GM12878 (cell line): Measurements from ENCODE around the gene CCDC68. TPM values are rescaled to one million over a fixed set of nuclear protein-coding genes. Genes with fewer than 3 reads are reported as not detected.

Source experiments
- ATAC-seq: fragments of 200-7000 bp; cut with Tn5 transposase; 3 replicates; pipeline ENCODE4 v1.9.1; 2020; ENCODE audit warnings: mild to moderate bottlenecking, moderate library complexity
- BruUV-seq: library from RNA; stranded (reverse); fragments of 400-500 nt; replicated peaks from 2 replicates; lab custom pipeline; 2021; lab: Mats Ljungman, UMichigan
- CTCF ChIA-PET: fragments of 300-600 bp; sonication (Branson Sonifier 250); formaldehyde crosslinking; extraction: SDS; loops from one replicate; lab custom pipeline; 2021; ENCODE audit warnings: inconsistent platforms; lab: Yijun Ruan, JAX
- POLR2A ChIA-PET: fragments of 350-600 bp; formaldehyde crosslinking; extraction: SDS; loops from one replicate; lab custom pipeline; 2021; ENCODE audit warnings: inconsistent platforms; lab: Charles Lee
- RAD21 ChIA-PET: fragments of 300-600 bp; sonication (Branson Sonifier 250); formaldehyde crosslinking; loops from one replicate; lab custom pipeline; 2023; ENCODE audit warnings: antibody characterized with exemption; ENCODE audit not compliant: unreplicated experiment; lab: Charles Lee
- SMC1A ChIA-PET: fragments of 300-600 bp; sonication (Branson Sonifier 250); formaldehyde crosslinking; loops from one replicate; lab custom pipeline; 2023; ENCODE audit not compliant: unreplicated experiment, uncharacterized antibody; lab: Charles Lee
- DNase-seq: peaks from one replicate; pipeline ENCODE4 v3.0.0-alpha.2; 2011; ENCODE audit warnings: low read depth, low spot score
- FAIRE-seq: peaks from 3 replicates; lab custom pipeline; 2011; peaks lifted over from hg19 to GRCh38; lab: Jason Lieb, UNC
- H2AFZ ChIP-seq: 2 replicates; pipeline ENCODE4 v1.6.0; 2011; ENCODE audit warnings: low read depth, low read length, control low read depth; ENCODE audit not compliant: control insufficient read depth
- H3K27ac ChIP-seq: 2 replicates; pipeline ENCODE4 v1.5.1; 2011; ENCODE audit warnings: control low read depth; ENCODE audit not compliant: control insufficient read depth, insufficient read depth
- H3K27me3 ChIP-seq, 2 experiments: replicated peaks in 1 of 2; 2 replicates each; pipeline versions ENCODE4 v1.6.0 to v1.6.1; 2011; ENCODE audit warnings: low read length in 1 of 2; ENCODE audit not compliant: control insufficient read depth in 2 of 2, insufficient read depth in 2 of 2
- H3K36me3 ChIP-seq, 2 experiments: 2 replicates each; pipeline ENCODE4 v1.5.1; 2011; ENCODE audit warnings: low read length in 1 of 2; ENCODE audit not compliant: control insufficient read depth in 2 of 2, insufficient read depth in 2 of 2
- H3K4me1 ChIP-seq: 2 replicates; pipeline ENCODE4 v1.6.1; 2011; ENCODE audit warnings: mild to moderate bottlenecking, low read length, moderate library complexity, mixed read lengths; ENCODE audit not compliant: control insufficient read depth, insufficient read depth
- H3K4me2 ChIP-seq: 2 replicates; pipeline ENCODE4 v1.6.0; 2011; ENCODE audit warnings: control low read depth; ENCODE audit not compliant: control insufficient read depth, insufficient read depth
- H3K4me3 ChIP-seq: fragments of 200-600 bp; sonication (generic); 2 replicates; pipeline ENCODE4 v1.5.1; 2016
- H3K79me2 ChIP-seq: 2 replicates; pipeline ENCODE4 v1.6.0; 2011; ENCODE audit warnings: low read length; ENCODE audit not compliant: control insufficient read depth, insufficient read depth
- H3K9ac ChIP-seq: 2 replicates; pipeline ENCODE4 v1.8.0; 2011; ENCODE audit warnings: low read length, control low read depth, mixed read lengths; ENCODE audit not compliant: control insufficient read depth, insufficient read depth
- H3K9me3 ChIP-seq: replicated peaks from 3 replicates; pipeline ENCODE4 v1.5.1; 2011; ENCODE audit warnings: mild to moderate bottlenecking, low read length; ENCODE audit not compliant: control insufficient read depth, insufficient read depth
- H4K20me1 ChIP-seq: 2 replicates; pipeline ENCODE4 v1.6.0; 2011; ENCODE audit not compliant: control insufficient read depth, insufficient read depth
- ASH2L ChIP-seq: fragments of 300-600, 200-600 bp; sonication (generic); IDR thresholded peaks from 2 replicates; pipeline ENCODE4 v1.6.1; 2017; ENCODE audit warnings: low read depth, mild to moderate bottlenecking, borderline replicate concordance
- CHD4 ChIP-seq: fragments of 200-600 bp; sonication (generic); IDR thresholded peaks from 2 replicates; pipeline ENCODE4 v1.6.1; 2016; ENCODE audit warnings: mild to moderate bottlenecking
- CREB1 ChIP-seq: IDR thresholded peaks from 2 replicates; pipeline ENCODE4 v1.6.1; 2012; ENCODE audit warnings: low read depth, mild to moderate bottlenecking, inconsistent platforms
- CREM ChIP-seq: IDR thresholded peaks from 2 replicates; pipeline ENCODE4 v1.6.1; 2014; ENCODE audit warnings: antibody characterized with exemption, low read depth
- EGR1 ChIP-seq, 2 experiments: IDR thresholded peaks; 1 replicate in 1 of 2; 2 replicates in 1 of 2; pipeline ENCODE4 v1.6.1; 2011 to 2012; ENCODE audit warnings: low read depth in 2 of 2, low read length in 2 of 2, borderline replicate concordance in 1 of 2, mild to moderate bottlenecking in 1 of 2, moderate library complexity in 1 of 2
- EZH2 ChIP-seq: IDR thresholded peaks from 2 replicates; pipeline ENCODE4 v1.6.1; 2012; ENCODE audit warnings: low read depth, mild to moderate bottlenecking, control low read depth, inconsistent platforms, low read length, borderline replicate concordance; ENCODE audit not compliant: control insufficient read depth
- MLLT1 ChIP-seq: fragments of 450-650 bp; IDR thresholded peaks from 2 replicates; pipeline ENCODE4 v1.6.1; 2016; ENCODE audit warnings: mild to moderate bottlenecking
- NRF1 ChIP-seq: conservative IDR thresholded peaks from 2 replicates; pipeline ENCODE4 v1.6.1; 2011; ENCODE audit warnings: mild to moderate bottlenecking, low read depth, low read length, improper control_type of control experiment
- SMAD1 ChIP-seq: fragments of 450-650 bp; IDR thresholded peaks from 2 replicates; pipeline ENCODE4 v1.6.1; 2018; ENCODE audit warnings: mild to moderate bottlenecking, low read depth; ENCODE audit not compliant: partially characterized antibody
- SREBF1 ChIP-seq: IDR thresholded peaks from 2 replicates; pipeline ENCODE4 v1.6.1; 2012; ENCODE audit warnings: mild to moderate bottlenecking, low read length
- STAT3 ChIP-seq: IDR thresholded peaks from 2 replicates; pipeline ENCODE4 v1.6.1; 2011; ENCODE audit warnings: low read depth, low read length, improper control_type of control experiment
- ZBTB11 ChIP-seq: fragments of 450-650 bp; formaldehyde crosslinking; IDR thresholded peaks from 2 replicates; pipeline ENCODE4 v1.5.0; 2022; ENCODE audit warnings: mild to moderate bottlenecking, missing genetic modification characterization
- ZNF384 ChIP-seq: IDR thresholded peaks from 2 replicates; pipeline ENCODE4 v1.6.1; 2012; ENCODE audit warnings: low read depth, mild to moderate bottlenecking, low read length, improper control_type of control experiment, borderline replicate concordance
- in situ Hi-C: fragments of 300-500 bp; cut with MboI; formaldehyde crosslinking; loops from 9 replicates; pipeline ENCODE4 v1.14.3; 2018; ENCODE audit warnings: mixed read lengths
- intact Hi-C: fragments of 100-400 bp; cut with micrococcal nuclease; formaldehyde crosslinking; loops from one replicate; pipeline ENCODE4 v1.14.2; 2022; ENCODE audit not compliant: unreplicated experiment
- polyA plus RNA-seq, 11 experiments: library from polyadenylated mRNA; depleted of rRNA in 4 of 11; unstranded in 6 of 11; stranded (reverse) in 5 of 11; fragments of >200 nt; fragmentation: Nextera tagmentation in 4 of 11; fragmentation: Illumina TruSeq in 1 of 11; extraction: Ambion mirVana in 4 of 11; extraction: Trizol in 1 of 11; gene quantifications; 1 replicate in 1 of 11; 2 replicates in 10 of 11; pipeline versions ENCODE4 v1.2.1 to v1.2.3, GENCODE V29; 2011 to 2016; ENCODE audit warnings: inconsistent platforms in 2 of 11, missing spikeins in 2 of 11, low read depth in 1 of 11
- total RNA-seq, 4 experiments: library from RNA; depleted of rRNA in 3 of 4; stranded (reverse); fragments of >200 nt in 3 of 4; fragmentation: Illumina TruSeq in 1 of 4; extraction: Trizol in 1 of 4; gene quantifications; 2 replicates each; pipeline versions ENCODE4 v1.2.1 to v1.2.3, GENCODE V29; 2013 to 2021

CCDC68 gene
- total and polyA plus RNA-seq, 10 of the 15 experiments (the other 5 are each of a cell fraction or from before 2014, with no cell fraction given): 0.04 TPM; not detected in 9

GRCh38 chr18:54900290-54900689 is 59.0 kb downstream of the CCDC68 start (continued):
- TF ChIP-seq CHD4 (no peak), NRF1 (no peak), SREBF1 (no peak), EZH2 (no peak), STAT3 (no peak), CREB1 (no peak)
- TF ChIP-seq, all 136 proteins: peak for 0

GRCh38 chr18:54899500-54899899 is 59.8 kb downstream of the CCDC68 start:
- Histone ChIP-seq H3K27ac (no peak overlapping the region), H3K9ac (no peak overlapping the region), H3K79me2 (no peaks in the 10 kb centered on the region), H2AFZ (no peak overlapping the region), H3K36me3 (no peaks in the 10 kb centered on the region), H3K27me3 (no peaks in the 10 kb centered on the region), H4K20me1 (no peaks in the 10 kb centered on the region), H3K4me1 (no peaks in the 10 kb centered on the region), H3K9me3 (no peaks in the 10 kb centered on the region), H3K4me2 (no peak overlapping the region), H3K4me3 (no peak overlapping the region)
- in situ Hi-C loops: no loop called here
- BruUV-seq: no TSS peak
- ChIA-PET CTCF (no interaction called here), POLR2A (no interaction called here)
- no peak for DNase-seq
- no peak for ATAC-seq
- intact Hi-C loops: no loop called here
- TF ChIP-seq CHD4 (no peak), EGR1 (IDR thresholded peaks at IDR 0.05; ENCODE audit: borderline replicate concordance in 1 of 2, low read depth in 2 of 2, low read length in 2 of 2) (no peak), ASH2L (no peak), CREM (no peak), ZBTB11 (CRISPR knock-in tag) (no peak), SMAD1 (no peak), MLLT1 (no peak), ZNF384 (no peak)
- TF ChIP-seq, all 136 proteins: peak for 0
- RAD21 ChIA-PET: no interaction called here
- SMC1A ChIA-PET: interaction anchor here (0.7 to 1.0 kb wide), 2 partner anchors 9 to 461 kb away, joined by 3 to 4 read pairs; no protein-coding TSS in a partner anchor
- FAIRE-seq: no peak
